GM20431 (cell line): ENCODE results near the gene NAPSA.
"Not testable (repeated sequence)": the region's sequence is repeated elsewhere in the genome, so short reads cannot be mapped to it uniquely, and the experiment has no call there.

Source experiments
- in situ Hi-C: fragments of 300-500 bp; cut with MseI, MboI; formaldehyde crosslinking; loops from one replicate; pipeline ENCODE4 v1.15.0; 2020; ENCODE audit warnings: low sequenced_read_pairs; ENCODE audit not compliant: unreplicated experiment

Gene NAPSA

GRCh38 chr19:50365434-50366306, at the start of gene NAPSA:
TSS of gene NAPSA (minus strand) at chr19:50365639. CDS start at chr19:50365621, 18 bp downstream.
- in situ Hi-C loops: loop anchor here (25.0 kb wide), 1 partner anchor 422 kb away; the partner anchor contains the start of gene ACP4

- in situ Hi-C loops: no loop called here
Measured at GRCh38 chr19:50413531-50413930, 48.1 kb upstream of the NAPSA start.

- in situ Hi-C loops: no loop called here
Measured at GRCh38 chr19:50413096-50413495, 47.7 kb upstream of the NAPSA start.

GRCh38 chr19:50412419-50412818, 47.0 kb upstream of the NAPSA start:
- in situ Hi-C loops: no loop called here

GRCh38 chr19:50410109-50410508, 44.7 kb upstream of the NAPSA start:
- in situ Hi-C loops: no loop called here

GRCh38 chr19:50409347-50409746, 43.9 kb upstream of the NAPSA start:
- in situ Hi-C loops: no loop called here

- in situ Hi-C loops: no loop called here
Measured at GRCh38 chr19:50406829-50407228, 41.4 kb upstream of the NAPSA start.

GRCh38 chr19:50406156-50406820, 40.8 kb upstream of the NAPSA start:
- in situ Hi-C loops: no loop called here

GRCh38 chr19:50402544-50403301, 37.3 kb upstream of the NAPSA start:
- in situ Hi-C loops: no loop called here

- in situ Hi-C loops: no loop called here
Measured at GRCh38 chr19:50401605-50402450, 36.4 kb upstream of the NAPSA start.

GRCh38 chr19:50399368-50399745, 33.9 kb upstream of the NAPSA start:
- in situ Hi-C loops: no loop called here

GRCh38 chr19:50398675-50399367, 33.4 kb upstream of the NAPSA start:
- in situ Hi-C loops: no loop called here

GRCh38 chr19:50394017-50394416, 28.6 kb upstream of the NAPSA start:
- in situ Hi-C loops: no loop called here

GRCh38 chr19:50393589-50393988, 28.1 kb upstream of the NAPSA start:
- in situ Hi-C loops: no loop called here

GRCh38 chr19:50392759-50393158, 27.3 kb upstream of the NAPSA start:
- in situ Hi-C loops: no loop called here

- in situ Hi-C loops: not testable (repeated sequence)
Measured at GRCh38 chr19:50390952-50391351, 25.5 kb upstream of the NAPSA start.

GRCh38 chr19:50390295-50390694, 24.9 kb upstream of the NAPSA start:
- in situ Hi-C loops: not testable (repeated sequence)

- in situ Hi-C loops: no loop called here
Measured at GRCh38 chr19:50387868-50388245, 22.4 kb upstream of the NAPSA start.

- in situ Hi-C loops: no loop called here
Measured at GRCh38 chr19:50387176-50387867, 21.9 kb upstream of the NAPSA start.
